GM12878 (cell line): ENCODE measurements around the gene PIP5KL1. TPM values are rescaled to one million over a fixed set of nuclear protein-coding genes. Genes with fewer than 3 reads are reported as not detected.
A peak's percentile ranks its signal among the peaks of the same experiment; 100 is the strongest.

Experiments
- ATAC-seq: fragments of 200-7000 bp; cut with Tn5 transposase; 3 replicates; pipeline ENCODE4 v1.9.1; 2020; ENCODE audit warnings: mild to moderate bottlenecking, moderate library complexity
- BruUV-seq: library from RNA; stranded (reverse); fragments of 400-500 nt; replicated peaks from 2 replicates; lab custom pipeline; 2021; lab: Mats Ljungman, UMichigan
- CTCF ChIA-PET: fragments of 300-600 bp; sonication (Branson Sonifier 250); formaldehyde crosslinking; extraction: SDS; loops from one replicate; lab custom pipeline; 2021; ENCODE audit warnings: inconsistent platforms; lab: Yijun Ruan, JAX
- POLR2A ChIA-PET: fragments of 350-600 bp; formaldehyde crosslinking; extraction: SDS; loops from one replicate; lab custom pipeline; 2021; ENCODE audit warnings: inconsistent platforms; lab: Charles Lee
- RAD21 ChIA-PET: fragments of 300-600 bp; sonication (Branson Sonifier 250); formaldehyde crosslinking; loops from one replicate; lab custom pipeline; 2023; ENCODE audit warnings: antibody characterized with exemption; ENCODE audit not compliant: unreplicated experiment; lab: Charles Lee
- SMC1A ChIA-PET: fragments of 300-600 bp; sonication (Branson Sonifier 250); formaldehyde crosslinking; loops from one replicate; lab custom pipeline; 2023; ENCODE audit not compliant: unreplicated experiment, uncharacterized antibody; lab: Charles Lee
- DNase-seq: peaks from one replicate; pipeline ENCODE4 v3.0.0-alpha.2; 2011; ENCODE audit warnings: low read depth, low spot score
- FAIRE-seq: peaks from 3 replicates; lab custom pipeline; 2011; peaks lifted over from hg19 to GRCh38; lab: Jason Lieb, UNC
- H2AFZ ChIP-seq: 2 replicates; pipeline ENCODE4 v1.6.0; 2011; ENCODE audit warnings: low read depth, low read length, control low read depth; ENCODE audit not compliant: control insufficient read depth
- H3K27ac ChIP-seq: 2 replicates; pipeline ENCODE4 v1.5.1; 2011; ENCODE audit warnings: control low read depth; ENCODE audit not compliant: control insufficient read depth, insufficient read depth
- H3K27me3 ChIP-seq, 2 experiments: replicated peaks in 1 of 2; 2 replicates each; pipeline versions ENCODE4 v1.6.0 to v1.6.1; 2011; ENCODE audit warnings: low read length in 1 of 2; ENCODE audit not compliant: control insufficient read depth in 2 of 2, insufficient read depth in 2 of 2
- H3K36me3 ChIP-seq, 2 experiments: 2 replicates each; pipeline ENCODE4 v1.5.1; 2011; ENCODE audit warnings: low read length in 1 of 2; ENCODE audit not compliant: control insufficient read depth in 2 of 2, insufficient read depth in 2 of 2
- H3K4me1 ChIP-seq: 2 replicates; pipeline ENCODE4 v1.6.1; 2011; ENCODE audit warnings: mild to moderate bottlenecking, low read length, moderate library complexity, mixed read lengths; ENCODE audit not compliant: control insufficient read depth, insufficient read depth
- H3K4me2 ChIP-seq: 2 replicates; pipeline ENCODE4 v1.6.0; 2011; ENCODE audit warnings: control low read depth; ENCODE audit not compliant: control insufficient read depth, insufficient read depth
- H3K4me3 ChIP-seq: fragments of 200-600 bp; sonication (generic); 2 replicates; pipeline ENCODE4 v1.5.1; 2016
- H3K79me2 ChIP-seq: 2 replicates; pipeline ENCODE4 v1.6.0; 2011; ENCODE audit warnings: low read length; ENCODE audit not compliant: control insufficient read depth, insufficient read depth
- H3K9ac ChIP-seq: 2 replicates; pipeline ENCODE4 v1.8.0; 2011; ENCODE audit warnings: low read length, control low read depth, mixed read lengths; ENCODE audit not compliant: control insufficient read depth, insufficient read depth
- H3K9me3 ChIP-seq: replicated peaks from 3 replicates; pipeline ENCODE4 v1.5.1; 2011; ENCODE audit warnings: mild to moderate bottlenecking, low read length; ENCODE audit not compliant: control insufficient read depth, insufficient read depth
- H4K20me1 ChIP-seq: 2 replicates; pipeline ENCODE4 v1.6.0; 2011; ENCODE audit not compliant: control insufficient read depth, insufficient read depth
- EZH2 ChIP-seq: IDR thresholded peaks from 2 replicates; pipeline ENCODE4 v1.6.1; 2012; ENCODE audit warnings: low read depth, mild to moderate bottlenecking, control low read depth, inconsistent platforms, low read length, borderline replicate concordance; ENCODE audit not compliant: control insufficient read depth
- FOXM1 ChIP-seq: IDR thresholded peaks from 2 replicates; pipeline ENCODE4 v1.6.1; 2012; ENCODE audit warnings: low read depth, mild to moderate bottlenecking, inconsistent platforms, low read length, moderate library complexity
- IRF5 ChIP-seq: fragments of 450-650 bp; IDR thresholded peaks from 2 replicates; pipeline ENCODE4 v1.6.1; 2017; ENCODE audit warnings: borderline replicate concordance
- NR2C1 ChIP-seq: fragments of 450-650 bp; IDR thresholded peaks from 2 replicates; pipeline ENCODE4 v1.6.1; 2017; ENCODE audit warnings: antibody characterized with exemption, mild to moderate bottlenecking, moderate library complexity
- POLR2A ChIP-seq: IDR thresholded peaks from 2 replicates; pipeline ENCODE4 v1.6.1; 2011; ENCODE audit warnings: low read depth, mild to moderate bottlenecking, low read length
- SMAD5 ChIP-seq: IDR thresholded peaks from 2 replicates; pipeline ENCODE4 v1.6.1; 2016; ENCODE audit warnings: antibody characterized with exemption, low read depth
- SRF ChIP-seq, 2 experiments: IDR thresholded peaks; 2 replicates each; pipeline ENCODE4 v1.6.1; 2011; ENCODE audit warnings: low read depth in 2 of 2, low read length in 2 of 2, mild to moderate bottlenecking in 1 of 2, moderate library complexity in 1 of 2
- TBL1XR1 ChIP-seq: IDR thresholded peaks from 2 replicates; pipeline ENCODE4 v1.6.1; 2012; ENCODE audit warnings: low read depth, low read length, improper control_type of control experiment
- WGBS: methylation state at CpG from one replicate; pipeline ENCODE4 v1.1.6; 2016; ENCODE audit warnings: low lambda C conversion rate; ENCODE audit not compliant: insufficient replicate concordance, insufficient coverage; ENCODE audit errors: missing lambda C conversion rate; 5-methylcytosine and 5-hydroxymethylcytosine counted together
- in situ Hi-C: fragments of 300-500 bp; cut with MboI; formaldehyde crosslinking; loops from 9 replicates; pipeline ENCODE4 v1.14.3; 2018; ENCODE audit warnings: mixed read lengths
- intact Hi-C: fragments of 100-400 bp; cut with micrococcal nuclease; formaldehyde crosslinking; loops from one replicate; pipeline ENCODE4 v1.14.2; 2022; ENCODE audit not compliant: unreplicated experiment
- polyA plus RNA-seq, 11 experiments: library from polyadenylated mRNA; depleted of rRNA in 4 of 11; unstranded in 6 of 11; stranded (reverse) in 5 of 11; fragments of >200 nt; fragmentation: Nextera tagmentation in 4 of 11; fragmentation: Illumina TruSeq in 1 of 11; extraction: Ambion mirVana in 4 of 11; extraction: Trizol in 1 of 11; gene quantifications; 1 replicate in 1 of 11; 2 replicates in 10 of 11; pipeline versions ENCODE4 v1.2.1 to v1.2.3, GENCODE V29; 2011 to 2016; ENCODE audit warnings: inconsistent platforms in 2 of 11, missing spikeins in 2 of 11, low read depth in 1 of 11
- total RNA-seq, 4 experiments: library from RNA; depleted of rRNA in 3 of 4; stranded (reverse); fragments of >200 nt in 3 of 4; fragmentation: Illumina TruSeq in 1 of 4; extraction: Trizol in 1 of 4; gene quantifications; 2 replicates each; pipeline versions ENCODE4 v1.2.1 to v1.2.3, GENCODE V29; 2013 to 2021

Gene PIP5KL1
- total and polyA plus RNA-seq, 10 of the 15 experiments (the other 5 are each of a cell fraction or from before 2014, with no cell fraction given): 0.04 to 0.67 (median 0.43) TPM; not detected in 2

- TF ChIP-seq SMAD5 (no peak), NR2C1 (no peak)
These were observed 22.6 kb upstream of the PIP5KL1 start (continued) for GRCh38 chr9:127953154-127953553.

- Histone ChIP-seq H3K4me3 (no peak overlapping the region), H3K9me3 (no peaks in the 10 kb centered on the region), H3K27ac (no peak overlapping the region), H4K20me1 (0 out of 2 replicates have a peak, but pooled peaks cover 3% of the 10 kb centered on the region), H2AFZ (no peak overlapping the region), H3K4me1 (peaks cover 8% of the 10 kb centered on the region), H3K4me2 (no peak overlapping the region), H3K9ac (no peak overlapping the region), H3K36me3 (no peaks in the 10 kb centered on the region; a peak in 2 of 4 replicates), H3K27me3 (no peaks in the 10 kb centered on the region), H3K79me2 (peaks cover 2% of the 10 kb centered on the region)
- WGBS: 93% methylated on average over 21 of the region's 21 CpGs
- ChIA-PET POLR2A (no interaction called here), CTCF (interaction anchor here (0.5 to 13.8 kb wide), 3 partner anchors 82 to 166 kb away, joined by 3 to 332 read pairs (median 3); no protein-coding TSS in a partner anchor), RAD21 (interaction anchor here (1.3 kb wide), 1 partner anchor 97 kb away, joined by 3 read pairs; no protein-coding TSS in a partner anchor), SMC1A (no interaction called here)
- FAIRE-seq (no peak), DNase-seq (no peak), ATAC-seq (no peak)
- BruUV-seq: no TSS peak
- intact Hi-C loops: no loop called here
- in situ Hi-C loops: no loop called here
- peak; percentile 35; the same call in 1 of the 2 replicates for TF ChIP-seq POLR2A
- no peak for TF ChIP-seq EZH2
- TF ChIP-seq FOXM1: no peak
- TF ChIP-seq TBL1XR1: no peak
- no peak for TF ChIP-seq SRF (IDR thresholded peaks at IDR 0.05; ENCODE audit: low read depth in 2 of 2, low read length in 2 of 2)
- no peak for TF ChIP-seq IRF5
These were observed 20.1 kb upstream of the PIP5KL1 start for GRCh38 chr9:127950513-127951289.
